PC-9 (cell line): Measurements from ENCODE around the gene KCNJ10. TPM values are rescaled to one million over a fixed set of nuclear protein-coding genes. Genes with fewer than 3 reads are reported as not detected.

Source experiments
- BruUV-seq: library from RNA; stranded (reverse); fragments of 400-500 nt; replicated peaks from 2 replicates; lab custom pipeline; 2021; lab: Mats Ljungman, UMichigan
- CTCF ChIA-PET: fragments of 300-600 bp; sonication (Branson Sonifier 250); formaldehyde crosslinking; loops from one replicate; lab custom pipeline; 2022; ENCODE audit warnings: antibody characterized with exemption; lab: Charles Lee
- POLR2A ChIA-PET: fragments of 300-600 bp; sonication (Branson Sonifier 250); formaldehyde crosslinking; loops from one replicate; lab custom pipeline; 2022; ENCODE audit warnings: antibody characterized with exemption; ENCODE audit not compliant: unreplicated experiment; lab: Charles Lee
- DNase-seq, 2 experiments: peaks; one replicate each; pipeline versions ENCODE4 v3.0.0 to v3.0.0-alpha.2; 2015 to 2022; ENCODE audit warnings: mixed read lengths in 1 of 2
- H2AFZ ChIP-seq: fragments of 200-600 bp; sonication (generic); 2 replicates; pipeline ENCODE4 v1.8.1; 2017; ENCODE audit warnings: antibody characterized with exemption
- H3F3A ChIP-seq: fragments of 200-600 bp; sonication (generic); 2 replicates; pipeline ENCODE4 v1.8.1; 2017; ENCODE audit warnings: antibody characterized with exemption, mild to moderate bottlenecking, low read depth; ENCODE audit not compliant: insufficient read depth
- H3K27ac ChIP-seq: fragments of 200-600 bp; sonication (generic); 2 replicates; pipeline ENCODE4 v1.6.1; 2016; ENCODE audit warnings: mixed run types
- H3K27me3 ChIP-seq: fragments of 200-600 bp; sonication (generic); 2 replicates; pipeline ENCODE4 v1.6.1; 2016; ENCODE audit warnings: low read depth, mixed run types; ENCODE audit not compliant: insufficient read depth
- H3K36me3 ChIP-seq: fragments of 200-600 bp; sonication (generic); 2 replicates; pipeline ENCODE4 v1.6.1; 2016; ENCODE audit warnings: low read depth, mixed run types
- H3K4me1 ChIP-seq: fragments of 200-600 bp; sonication (generic); replicated peaks from 2 replicates; pipeline ENCODE4 v1.6.1; 2016; ENCODE audit warnings: mixed run types; ENCODE audit not compliant: insufficient read depth
- H3K4me2 ChIP-seq: fragments of 200-600 bp; sonication (generic); 2 replicates; pipeline ENCODE4 v1.6.1; 2017; ENCODE audit warnings: mixed run types
- H3K4me3 ChIP-seq: fragments of 200-600 bp; sonication (generic); 2 replicates; pipeline ENCODE4 v1.6.1; 2016; ENCODE audit warnings: mixed run types
- H3K79me2 ChIP-seq: fragments of 200-600 bp; sonication (generic); 2 replicates; pipeline ENCODE4 v1.6.1; 2017; ENCODE audit warnings: low read depth, mixed run types
- H3K9me2 ChIP-seq: fragments of 200-600 bp; sonication (generic); 2 replicates; pipeline ENCODE4 v1.8.1; 2017; ENCODE audit warnings: mild to moderate bottlenecking; ENCODE audit not compliant: insufficient read depth
- H3K9me3 ChIP-seq: fragments of 200-600 bp; sonication (generic); 2 replicates; pipeline ENCODE4 v1.8.1; 2016; ENCODE audit warnings: low read depth; ENCODE audit not compliant: insufficient read depth
- H4K20me1 ChIP-seq: fragments of 200-600 bp; sonication (generic); 2 replicates; pipeline ENCODE4 v1.8.1; 2017; ENCODE audit not compliant: insufficient read depth
- EZH2 ChIP-seq: fragments of 200-600 bp; sonication (generic); IDR thresholded peaks from 2 replicates; pipeline ENCODE4 v1.8.0; 2017; ENCODE audit warnings: antibody characterized with exemption, low read depth
- intact Hi-C: fragments of 100-400 bp; cut with micrococcal nuclease; formaldehyde crosslinking; loops from one replicate; pipeline ENCODE4 v1.10.0; 2022; ENCODE audit not compliant: unreplicated experiment
- total RNA-seq: library from RNA; stranded (reverse); gene quantifications from 2 replicates; pipeline ENCODE4 v1.2.3, GENCODE V29; 2021
- TF ChIP-seq, protein P1 (sequence below): fragments of 200-600 bp; sonication (generic); conservative IDR thresholded peaks from 2 replicates; pipeline ENCODE4 v1.6.1; 2017; ENCODE audit warnings: mixed run types, antibody characterized with exemption, mild to moderate bottlenecking, moderate library complexity

Gene KCNJ10
- total RNA-seq, 1 experiment from 2014 or later: not detected

DNA sequence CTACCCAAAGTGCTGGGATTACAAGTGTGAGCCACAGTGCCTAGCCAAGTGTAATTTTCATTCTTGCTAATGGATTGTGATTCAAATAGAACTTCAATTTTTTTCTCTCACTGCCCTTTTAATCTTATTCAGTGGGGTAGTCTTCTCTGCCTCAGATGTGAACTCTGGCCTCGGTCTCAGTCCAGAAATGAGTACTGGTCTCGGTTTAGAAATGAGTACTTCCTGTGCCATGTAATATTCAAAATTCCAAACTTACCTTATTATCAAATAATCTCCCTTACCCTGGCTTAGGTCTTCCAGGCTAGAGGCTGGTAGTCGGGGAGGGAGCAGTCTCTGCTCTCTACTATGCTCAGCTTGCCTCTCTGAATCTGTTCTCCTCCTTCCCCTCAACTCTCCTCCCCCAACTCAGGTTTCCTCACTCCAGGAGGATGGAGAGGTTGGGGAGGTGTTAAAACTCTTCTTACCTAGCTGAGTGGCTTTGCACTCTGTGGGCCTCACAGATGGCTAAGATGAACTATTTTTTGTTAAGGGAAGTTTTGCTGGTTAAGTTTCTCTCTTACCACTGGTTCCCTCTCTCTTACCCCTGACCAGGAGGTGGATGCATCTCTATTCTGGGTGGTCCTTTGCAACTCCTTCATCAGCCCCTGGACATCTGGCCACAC is 111.1 kb downstream of the KCNJ10 start:
- ChIA-PET POLR2A (interaction anchor here (0.7 kb wide), 1 partner anchor 21 kb away, joined by 5 read pairs; no protein-coding TSS in a partner anchor), CTCF (interaction anchor here (0.6 to 1.1 kb wide), 3 partner anchors 13 to 417 kb away, joined by 3 to 4 read pairs (median 4); partner anchors contain the start of gene IGSF9)
- no peaks in the 10 kb centered on the region for H3K9me3 ChIP-seq
- intact Hi-C loops: loop anchor here (1.0 kb wide), 1 partner anchor 13 kb away; no protein-coding TSS in a partner anchor
- no peaks in the 10 kb centered on the region for H3K36me3 ChIP-seq
- no peaks in the 10 kb centered on the region for H3K9me2 ChIP-seq
- H4K20me1 ChIP-seq: no peaks in the 10 kb centered on the region
- H3K4me3 ChIP-seq: no peak overlapping the region
- H3K79me2 ChIP-seq: no peaks in the 10 kb centered on the region
- no peak for DNase-seq
- H3K4me2 ChIP-seq: peak overlapping the region; percentile 49
- TF ChIP-seq EZH2: no peak
- H2AFZ ChIP-seq: no peak overlapping the region
- TSS peak; percentile 28 for BruUV-seq
- no peaks in the 10 kb centered on the region for H3K27me3 ChIP-seq
- peaks cover 15% of the 10 kb centered on the region; the same call in 1 of the 2 replicates for H3F3A ChIP-seq
- H3K4me1 ChIP-seq: peaks cover 33% of the 10 kb centered on the region
- no peak overlapping the region for H3K27ac ChIP-seq

DNA sequence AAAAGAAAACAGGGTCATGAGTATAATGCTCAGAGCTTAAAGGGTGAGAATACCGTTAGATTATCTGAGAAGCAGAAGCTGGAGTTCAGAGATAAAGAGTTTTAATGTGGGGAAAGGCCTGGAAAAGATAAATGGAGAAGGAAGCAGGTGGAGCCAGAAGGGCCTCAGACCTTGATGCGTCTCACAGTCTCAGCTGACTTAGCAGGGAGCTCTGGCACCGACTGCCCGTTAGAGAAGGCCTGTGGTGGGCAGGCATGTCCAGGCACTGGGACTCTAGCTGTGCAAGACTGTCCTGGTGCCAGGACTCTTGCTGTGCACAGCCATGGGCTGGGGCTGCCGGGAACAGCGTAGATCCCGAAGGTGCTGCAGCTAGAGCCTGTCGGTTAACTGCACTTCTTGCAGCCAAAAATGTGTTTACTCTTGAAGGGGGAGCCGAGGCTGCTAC is 112.1 kb downstream of the KCNJ10 start:
- Histone ChIP-seq H3K4me3 (no peak overlapping the region), H3F3A (peaks cover 15% of the 10 kb centered on the region; the same call in 1 of the 2 replicates), H3K9me3 (no peaks in the 10 kb centered on the region), H4K20me1 (no peaks in the 10 kb centered on the region), H2AFZ (no peak overlapping the region), H3K9me2 (no peaks in the 10 kb centered on the region), H3K27ac (no peak overlapping the region), H3K27me3 (no peaks in the 10 kb centered on the region), H3K79me2 (no peaks in the 10 kb centered on the region), H3K36me3 (no peaks in the 10 kb centered on the region), H3K4me1 (peaks cover 35% of the 10 kb centered on the region), H3K4me2 (no peak overlapping the region)
- no TSS peak for BruUV-seq
- no peak for DNase-seq
- intact Hi-C loops: no loop called here
- TF ChIP-seq, protein P1, sequence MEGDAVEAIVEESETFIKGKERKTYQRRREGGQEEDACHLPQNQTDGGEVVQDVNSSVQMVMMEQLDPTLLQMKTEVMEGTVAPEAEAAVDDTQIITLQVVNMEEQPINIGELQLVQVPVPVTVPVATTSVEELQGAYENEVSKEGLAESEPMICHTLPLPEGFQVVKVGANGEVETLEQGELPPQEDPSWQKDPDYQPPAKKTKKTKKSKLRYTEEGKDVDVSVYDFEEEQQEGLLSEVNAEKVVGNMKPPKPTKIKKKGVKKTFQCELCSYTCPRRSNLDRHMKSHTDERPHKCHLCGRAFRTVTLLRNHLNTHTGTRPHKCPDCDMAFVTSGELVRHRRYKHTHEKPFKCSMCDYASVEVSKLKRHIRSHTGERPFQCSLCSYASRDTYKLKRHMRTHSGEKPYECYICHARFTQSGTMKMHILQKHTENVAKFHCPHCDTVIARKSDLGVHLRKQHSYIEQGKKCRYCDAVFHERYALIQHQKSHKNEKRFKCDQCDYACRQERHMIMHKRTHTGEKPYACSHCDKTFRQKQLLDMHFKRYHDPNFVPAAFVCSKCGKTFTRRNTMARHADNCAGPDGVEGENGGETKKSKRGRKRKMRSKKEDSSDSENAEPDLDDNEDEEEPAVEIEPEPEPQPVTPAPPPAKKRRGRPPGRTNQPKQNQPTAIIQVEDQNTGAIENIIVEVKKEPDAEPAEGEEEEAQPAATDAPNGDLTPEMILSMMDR: no peak
- TF ChIP-seq EZH2: no peak
- ChIA-PET POLR2A (no interaction called here), CTCF (no interaction called here)

DNA sequence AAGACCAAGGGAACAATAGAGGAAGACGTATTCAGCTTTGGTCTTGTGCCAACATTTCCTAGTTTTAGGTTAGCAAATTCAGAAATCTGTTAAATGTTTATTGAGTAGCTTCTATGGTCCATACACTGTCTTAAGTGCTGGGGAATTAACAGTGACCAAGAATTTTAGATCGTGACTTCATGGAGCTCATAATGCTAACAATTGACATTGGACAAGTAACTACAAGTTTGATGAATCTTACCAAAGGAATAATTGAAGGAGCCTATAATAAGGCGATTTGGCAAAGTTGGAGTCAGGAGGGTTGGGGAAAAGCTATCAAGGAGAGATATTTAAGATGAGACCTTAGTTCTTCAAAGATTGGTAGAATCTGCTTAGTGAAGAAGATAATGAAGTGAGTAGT is 114.5 kb downstream of the KCNJ10 start:
- H3K4me3 ChIP-seq: no peak overlapping the region
- POLR2A ChIA-PET: no interaction called here
- no TSS peak for BruUV-seq

More for the DNA sequence above, 114.5 kb downstream of the KCNJ10 start:
- intact Hi-C loops: no loop called here
- CTCF ChIA-PET: interaction anchor here (0.7 kb wide), 2 partner anchors 11 to 357 kb away, joined by 5 to 7 read pairs; no protein-coding TSS in a partner anchor
- peaks cover 4% of the 10 kb centered on the region; the same call in 1 of the 2 replicates for H3F3A ChIP-seq
- H3K79me2 ChIP-seq: no peaks in the 10 kb centered on the region
- no peaks in the 10 kb centered on the region for H3K27me3 ChIP-seq
- no peaks in the 10 kb centered on the region for H3K9me3 ChIP-seq
- no peak overlapping the region for H2AFZ ChIP-seq
- no peaks in the 10 kb centered on the region for H3K9me2 ChIP-seq
- H3K4me1 ChIP-seq: peaks cover 23% of the 10 kb centered on the region
- TF ChIP-seq EZH2: no peak
- TF ChIP-seq, protein P1: no peak
- H4K20me1 ChIP-seq: no peaks in the 10 kb centered on the region
- H3K27ac ChIP-seq: no peak overlapping the region
- H3K36me3 ChIP-seq: no peaks in the 10 kb centered on the region
- no peak for DNase-seq
- H3K4me2 ChIP-seq: no peak overlapping the region
